GM06990 (cell line): Measurements from ENCODE around the gene HIPK3.

ENCODE experiments used
- DNase-seq: peaks from one replicate; pipeline ENCODE4 v3.0.0-alpha.2; 2011; ENCODE audit not compliant: insufficient read length; ENCODE audit errors: extremely low read depth
- H3K27me3 ChIP-seq: replicated peaks from 2 replicates; pipeline ENCODE4 v1.6.0; 2011; ENCODE audit warnings: low read length; ENCODE audit not compliant: control insufficient read depth, insufficient read depth
- H3K36me3 ChIP-seq: 2 replicates; pipeline ENCODE4 v1.5.1; 2011; ENCODE audit warnings: low read length; ENCODE audit not compliant: control insufficient read depth, insufficient read depth
- H3K4me3 ChIP-seq: replicated peaks from 2 replicates; pipeline ENCODE4 v1.5.1; 2011; ENCODE audit warnings: low read depth, mild to moderate bottlenecking, control low read depth, low read length
- CTCF ChIP-seq: IDR thresholded peaks from 2 replicates; pipeline ENCODE4 v1.5.1; 2011; ENCODE audit warnings: low read length, control low read depth, mild to moderate bottlenecking, inconsistent platforms; ENCODE audit not compliant: insufficient read depth, poor library complexity, severe bottlenecking

Gene HIPK3

DNA sequence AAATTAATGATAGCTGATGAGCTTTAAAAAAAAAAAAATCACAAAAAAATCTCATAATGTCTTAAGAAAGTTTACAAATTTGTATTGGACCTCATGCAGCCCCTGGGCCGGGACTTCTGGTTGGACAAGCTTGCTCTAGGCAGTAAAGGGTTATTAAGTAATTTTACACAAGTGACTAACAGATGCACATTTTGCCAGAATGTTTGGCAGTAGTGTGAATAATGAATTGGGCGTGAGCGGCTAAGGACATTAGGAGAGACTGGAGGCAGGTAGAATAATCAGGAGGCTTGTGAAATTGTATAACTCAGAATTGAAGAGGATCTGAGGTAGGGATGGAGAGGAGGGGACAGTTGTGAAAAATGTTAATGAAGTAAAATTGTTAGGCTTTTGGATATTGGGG is 77.4 kb downstream of the HIPK3 start:
- no peak for TF ChIP-seq CTCF
- H3K4me3 ChIP-seq: no peak overlapping the region
- no peaks in the 10 kb centered on the region for H3K27me3 ChIP-seq
- DNase-seq: no peak
- no peaks in the 10 kb centered on the region; the same call in none of the 2 replicates for H3K36me3 ChIP-seq

DNA sequence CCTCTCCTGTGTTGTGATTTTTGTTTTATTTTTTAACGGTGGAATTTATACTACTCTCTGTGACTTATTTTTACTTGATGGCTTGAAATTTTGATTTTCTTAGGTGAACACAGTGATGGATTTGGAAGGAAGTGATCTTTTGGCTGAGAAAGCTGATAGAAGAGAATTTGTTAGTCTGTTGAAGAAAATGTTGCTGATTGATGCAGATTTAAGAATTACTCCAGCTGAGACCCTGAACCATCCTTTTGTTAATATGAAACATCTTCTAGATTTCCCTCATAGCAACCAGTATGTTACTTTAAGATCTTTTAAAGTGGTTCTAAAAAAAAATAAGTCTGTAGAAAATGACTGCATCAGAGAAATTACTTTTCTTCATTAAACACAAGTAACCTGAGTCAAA is 82.1 kb downstream of the HIPK3 start:
- no peaks in the 10 kb centered on the region for H3K27me3 ChIP-seq
- DNase-seq: no peak
- peaks cover 3% of the 10 kb centered on the region for H3K36me3 ChIP-seq
- no peak for TF ChIP-seq CTCF
- H3K4me3 ChIP-seq: no peak overlapping the region

GRCh38 chr11:33344611-33345010 is 87.4 kb downstream of the HIPK3 start:
- Histone ChIP-seq H3K4me3 (no peak overlapping the region), H3K27me3 (no peaks in the 10 kb centered on the region), H3K36me3 (peaks cover 10% of the 10 kb centered on the region)
- no peak for DNase-seq
- no peak for TF ChIP-seq CTCF

DNA sequence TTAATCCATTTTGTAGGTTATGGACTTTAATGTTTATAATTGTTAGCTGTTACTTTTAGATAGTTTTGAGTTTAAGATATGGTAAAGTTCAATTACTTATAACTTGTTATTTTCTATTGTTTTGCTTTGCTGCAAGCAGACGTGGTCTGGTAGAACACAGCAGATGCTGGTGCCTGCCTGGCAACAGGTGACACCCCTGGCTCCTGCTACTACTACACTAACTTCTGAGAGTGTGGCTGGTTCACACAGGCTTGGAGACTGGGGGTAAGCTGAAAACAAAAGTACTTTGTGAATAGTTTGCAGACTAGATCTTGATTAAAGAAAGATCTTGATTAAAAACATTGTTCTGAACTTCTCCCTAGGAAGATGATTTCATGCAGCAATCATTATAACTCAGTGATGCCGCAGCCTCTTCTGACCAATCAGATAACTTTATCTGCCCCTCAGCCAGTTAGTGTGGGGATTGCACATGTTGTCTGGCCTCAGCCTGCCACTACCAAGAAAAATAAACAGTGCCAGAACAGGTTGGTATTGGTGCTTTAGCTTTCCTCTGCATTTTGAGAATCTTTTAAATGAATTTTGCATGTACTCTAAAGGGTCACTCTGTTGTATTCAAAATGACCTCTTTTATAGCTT is 90.4 kb downstream of the HIPK3 start:
- no peaks in the 10 kb centered on the region for H3K27me3 ChIP-seq
- peak; percentile 30 for DNase-seq
- H3K4me3 ChIP-seq: no peak overlapping the region
- H3K36me3 ChIP-seq: peaks cover 11% of the 10 kb centered on the region
- no peak for TF ChIP-seq CTCF

DNA sequence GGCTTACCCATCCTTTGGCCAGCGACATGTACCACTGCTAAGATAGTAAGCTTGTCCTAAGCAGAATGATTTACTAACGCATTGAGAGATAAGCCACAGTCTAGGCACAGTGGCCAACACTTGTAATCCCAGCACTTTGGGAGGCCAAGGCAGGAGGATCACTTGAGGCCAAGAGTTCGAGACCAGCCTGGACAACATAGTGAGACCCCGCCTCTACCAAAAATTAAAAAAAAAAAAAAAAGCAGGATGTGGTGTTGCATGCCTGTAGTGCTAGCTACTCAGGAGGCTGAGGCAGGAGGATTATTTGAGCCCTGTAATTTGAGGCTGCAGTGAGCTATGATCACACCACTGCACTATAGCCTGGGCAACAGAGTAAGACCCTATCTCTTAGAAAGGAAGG is 93.1 kb downstream of the HIPK3 start:
- Histone ChIP-seq H3K4me3 (no peak overlapping the region), H3K36me3 (peaks cover 15% of the 10 kb centered on the region), H3K27me3 (no peaks in the 10 kb centered on the region)
- TF ChIP-seq CTCF: no peak
- DNase-seq: no peak

- Histone ChIP-seq H3K36me3 (peaks cover under 1% of the 10 kb centered on the region), H3K4me3 (no peak overlapping the region), H3K27me3 (no peaks in the 10 kb centered on the region)
- no peak for DNase-seq
- no peak for TF ChIP-seq CTCF
These were observed 101.1 kb downstream of the HIPK3 start for GRCh38 chr11:33358150-33358831.
